Neural cell (in vitro differentiated cells): Measurements from ENCODE around the gene SLC16A10. TPM values are rescaled to one million over a fixed set of nuclear protein-coding genes. Genes with fewer than 3 reads are reported as not detected.

Source experiments
- H2AFZ ChIP-seq: fragments of 200-600, 300-800 bp; sonication (generic), shearing (Covaris generic); 2 replicates; pipeline ENCODE4 v1.6.0; 2014; ENCODE audit warnings: low read depth, mild to moderate bottlenecking, antibody characterized with exemption, low read length, moderate library complexity
- H3F3A ChIP-seq: fragments of 200-600 bp; shearing (Covaris generic); 2 replicates; pipeline ENCODE4 v1.6.1; 2016; ENCODE audit warnings: mild to moderate bottlenecking, moderate library complexity, mixed read lengths, antibody characterized with exemption, low read length; ENCODE audit not compliant: insufficient read depth, poor library complexity, severe bottlenecking
- H3K27ac ChIP-seq: fragments of 200-600, 300-800 bp; sonication (generic), shearing (Covaris generic); 2 replicates; pipeline ENCODE4 v1.5.1; 2014; ENCODE audit warnings: mild to moderate bottlenecking, low read length, moderate library complexity
- H3K27me3 ChIP-seq: fragments of 300-800, 200-600 bp; sonication (generic), shearing (Covaris generic); 2 replicates; pipeline ENCODE4 v1.6.0; 2014; ENCODE audit warnings: mild to moderate bottlenecking, low read depth, low read length, moderate library complexity; ENCODE audit not compliant: insufficient read depth
- H3K36me3 ChIP-seq: fragments of 300-800, 200-600 bp; sonication (generic), shearing (Covaris generic); 2 replicates; pipeline ENCODE4 v1.5.1; 2014; ENCODE audit warnings: mild to moderate bottlenecking, antibody characterized with exemption, low read length, moderate library complexity; ENCODE audit not compliant: insufficient read depth
- H3K4me2 ChIP-seq: fragments of 300-800, 200-600 bp; sonication (generic), shearing (Covaris generic); 2 replicates; pipeline ENCODE4 v1.6.0; 2014; ENCODE audit warnings: mild to moderate bottlenecking, low read length
- H3K4me3 ChIP-seq: fragments of 300-800, 200-600 bp; sonication (generic), shearing (Covaris generic); 2 replicates; pipeline ENCODE4 v1.5.1; 2014; ENCODE audit warnings: mild to moderate bottlenecking, low read length, moderate library complexity
- H3K79me2 ChIP-seq: fragments of 200-600 bp; shearing (Covaris generic); replicated peaks from 2 replicates; pipeline ENCODE4 v1.6.0; 2014; ENCODE audit warnings: mild to moderate bottlenecking, low read length, moderate library complexity; ENCODE audit not compliant: insufficient read depth
- H3K9ac ChIP-seq: fragments of 300-800, 200-600 bp; sonication (generic), shearing (Covaris generic); 2 replicates; pipeline ENCODE4 v1.6.1; 2016; ENCODE audit warnings: mild to moderate bottlenecking, low read length, mixed read lengths
- H3K9me2 ChIP-seq: fragments of 200-600 bp; shearing (Covaris generic); 2 replicates; pipeline ENCODE4 v1.6.1; 2016; ENCODE audit warnings: mild to moderate bottlenecking, low read length, mixed read lengths; ENCODE audit not compliant: insufficient read depth
- H3K9me3 ChIP-seq: fragments of 200-600, 300-800 bp; sonication (generic), shearing (Covaris generic); 2 replicates; pipeline ENCODE4 v1.6.1; 2016; ENCODE audit warnings: mild to moderate bottlenecking, mixed run types, low read length, moderate library complexity, mixed read lengths
- H4K20me1 ChIP-seq: fragments of 200-600 bp; shearing (Covaris generic); 2 replicates; pipeline ENCODE4 v1.6.1; 2016; ENCODE audit warnings: mild to moderate bottlenecking, mixed run types; ENCODE audit not compliant: insufficient read depth
- EP300 ChIP-seq: fragments of 450-650 bp; conservative IDR thresholded peaks from 2 replicates; pipeline ENCODE4 v1.6.1; 2014; ENCODE audit warnings: antibody characterized with exemption, mild to moderate bottlenecking, moderate library complexity; ENCODE audit not compliant: poor library complexity, severe bottlenecking
- EZH2 ChIP-seq: fragments of 200-600, 300-800 bp; shearing (Covaris generic), sonication (generic); IDR thresholded peaks from 2 replicates; pipeline ENCODE4 v1.6.1; 2014; ENCODE audit warnings: antibody characterized with exemption, low read length, borderline replicate concordance, mild to moderate bottlenecking; ENCODE audit not compliant: insufficient read depth, poor library complexity, severe bottlenecking
- MXI1 ChIP-seq: fragments of 450-650 bp; conservative IDR thresholded peaks from 2 replicates; pipeline ENCODE4 v1.6.1; 2014; ENCODE audit warnings: antibody characterized with exemption, mild to moderate bottlenecking; ENCODE audit not compliant: poor library complexity, severe bottlenecking
- POLR2AphosphoS5 ChIP-seq: IDR thresholded peaks from 2 replicates; pipeline ENCODE4 v1.6.1; 2012
- RAD21 ChIP-seq: fragments of 450-650 bp; conservative IDR thresholded peaks from 2 replicates; pipeline ENCODE4 v1.6.1; 2014; ENCODE audit warnings: antibody characterized with exemption, mild to moderate bottlenecking, moderate library complexity
- SMC3 ChIP-seq: fragments of 450-650 bp; conservative IDR thresholded peaks from 2 replicates; pipeline ENCODE4 v1.6.1; 2014; ENCODE audit warnings: antibody characterized with exemption, mild to moderate bottlenecking, moderate library complexity; ENCODE audit not compliant: poor library complexity
- TAF1 ChIP-seq: IDR thresholded peaks from 2 replicates; pipeline ENCODE4 v1.6.1; 2012; ENCODE audit warnings: low read depth
- polyA plus RNA-seq: library from polyadenylated mRNA; depleted of rRNA; stranded (reverse); fragments of >200 nt; gene quantifications from 2 replicates; pipeline ENCODE4 v1.2.3, GENCODE V29; 2014
- TF ChIP-seq, protein P1 (sequence below): IDR thresholded peaks from 2 replicates; pipeline ENCODE4 v1.6.1; 2012; ENCODE audit warnings: borderline replicate concordance
- TF ChIP-seq, protein P2 (sequence below): fragments of 450-650 bp; IDR thresholded peaks from 2 replicates; pipeline ENCODE4 v1.5.1; 2014; ENCODE audit warnings: antibody characterized with exemption, mild to moderate bottlenecking, moderate library complexity; ENCODE audit not compliant: poor library complexity, severe bottlenecking

Gene SLC16A10
- polyA plus RNA-seq, 1 donor from 2014 or later: 1.5 TPM

DNA sequence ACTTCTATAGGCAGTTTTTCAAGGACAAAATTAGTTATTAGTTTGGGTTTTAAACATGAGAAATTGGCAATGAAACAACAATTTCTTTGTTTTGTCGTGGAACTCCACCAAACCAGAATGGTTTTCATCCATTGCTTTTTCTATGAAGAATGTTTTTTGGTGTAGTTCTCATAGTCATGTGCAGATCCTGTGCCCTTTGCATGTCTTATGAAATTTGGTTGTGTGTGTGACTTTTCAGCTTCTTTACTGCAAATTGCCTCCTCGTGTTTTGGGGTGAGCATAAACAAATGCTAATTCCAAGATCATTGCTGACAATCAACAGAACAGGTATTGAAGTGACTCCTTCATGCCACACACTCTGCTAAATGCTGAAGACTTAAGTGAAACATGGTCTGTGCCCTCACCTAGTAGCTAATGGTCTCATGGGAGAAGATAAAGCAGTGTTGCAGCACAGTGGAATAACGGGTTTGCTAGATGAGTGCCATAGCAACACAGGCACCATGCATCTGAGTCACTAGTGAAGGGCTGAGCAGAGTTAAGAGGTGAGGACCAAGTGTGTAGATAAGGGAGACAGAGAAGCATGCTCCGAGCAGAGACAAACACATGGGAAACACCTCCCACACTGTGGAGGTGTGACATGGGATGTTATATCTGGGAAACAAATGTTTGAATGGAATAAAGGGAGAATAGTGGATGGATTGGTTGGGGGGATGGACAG is 120.0 kb downstream of the SLC16A10 start:
- no peaks in the 10 kb centered on the region for H3K9me2 ChIP-seq
- TF ChIP-seq RAD21: no peak
- TF ChIP-seq POLR2AphosphoS5: no peak
- TF ChIP-seq, protein P1, sequence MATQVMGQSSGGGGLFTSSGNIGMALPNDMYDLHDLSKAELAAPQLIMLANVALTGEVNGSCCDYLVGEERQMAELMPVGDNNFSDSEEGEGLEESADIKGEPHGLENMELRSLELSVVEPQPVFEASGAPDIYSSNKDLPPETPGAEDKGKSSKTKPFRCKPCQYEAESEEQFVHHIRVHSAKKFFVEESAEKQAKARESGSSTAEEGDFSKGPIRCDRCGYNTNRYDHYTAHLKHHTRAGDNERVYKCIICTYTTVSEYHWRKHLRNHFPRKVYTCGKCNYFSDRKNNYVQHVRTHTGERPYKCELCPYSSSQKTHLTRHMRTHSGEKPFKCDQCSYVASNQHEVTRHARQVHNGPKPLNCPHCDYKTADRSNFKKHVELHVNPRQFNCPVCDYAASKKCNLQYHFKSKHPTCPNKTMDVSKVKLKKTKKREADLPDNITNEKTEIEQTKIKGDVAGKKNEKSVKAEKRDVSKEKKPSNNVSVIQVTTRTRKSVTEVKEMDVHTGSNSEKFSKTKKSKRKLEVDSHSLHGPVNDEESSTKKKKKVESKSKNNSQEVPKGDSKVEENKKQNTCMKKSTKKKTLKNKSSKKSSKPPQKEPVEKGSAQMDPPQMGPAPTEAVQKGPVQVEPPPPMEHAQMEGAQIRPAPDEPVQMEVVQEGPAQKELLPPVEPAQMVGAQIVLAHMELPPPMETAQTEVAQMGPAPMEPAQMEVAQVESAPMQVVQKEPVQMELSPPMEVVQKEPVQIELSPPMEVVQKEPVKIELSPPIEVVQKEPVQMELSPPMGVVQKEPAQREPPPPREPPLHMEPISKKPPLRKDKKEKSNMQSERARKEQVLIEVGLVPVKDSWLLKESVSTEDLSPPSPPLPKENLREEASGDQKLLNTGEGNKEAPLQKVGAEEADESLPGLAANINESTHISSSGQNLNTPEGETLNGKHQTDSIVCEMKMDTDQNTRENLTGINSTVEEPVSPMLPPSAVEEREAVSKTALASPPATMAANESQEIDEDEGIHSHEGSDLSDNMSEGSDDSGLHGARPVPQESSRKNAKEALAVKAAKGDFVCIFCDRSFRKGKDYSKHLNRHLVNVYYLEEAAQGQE: no peak
- TF ChIP-seq MXI1: no peak
- TF ChIP-seq SMC3: no peak
- TF ChIP-seq EP300: no peak
- no peak for TF ChIP-seq EZH2
- no peak for TF ChIP-seq TAF1
- TF ChIP-seq, protein P2, sequence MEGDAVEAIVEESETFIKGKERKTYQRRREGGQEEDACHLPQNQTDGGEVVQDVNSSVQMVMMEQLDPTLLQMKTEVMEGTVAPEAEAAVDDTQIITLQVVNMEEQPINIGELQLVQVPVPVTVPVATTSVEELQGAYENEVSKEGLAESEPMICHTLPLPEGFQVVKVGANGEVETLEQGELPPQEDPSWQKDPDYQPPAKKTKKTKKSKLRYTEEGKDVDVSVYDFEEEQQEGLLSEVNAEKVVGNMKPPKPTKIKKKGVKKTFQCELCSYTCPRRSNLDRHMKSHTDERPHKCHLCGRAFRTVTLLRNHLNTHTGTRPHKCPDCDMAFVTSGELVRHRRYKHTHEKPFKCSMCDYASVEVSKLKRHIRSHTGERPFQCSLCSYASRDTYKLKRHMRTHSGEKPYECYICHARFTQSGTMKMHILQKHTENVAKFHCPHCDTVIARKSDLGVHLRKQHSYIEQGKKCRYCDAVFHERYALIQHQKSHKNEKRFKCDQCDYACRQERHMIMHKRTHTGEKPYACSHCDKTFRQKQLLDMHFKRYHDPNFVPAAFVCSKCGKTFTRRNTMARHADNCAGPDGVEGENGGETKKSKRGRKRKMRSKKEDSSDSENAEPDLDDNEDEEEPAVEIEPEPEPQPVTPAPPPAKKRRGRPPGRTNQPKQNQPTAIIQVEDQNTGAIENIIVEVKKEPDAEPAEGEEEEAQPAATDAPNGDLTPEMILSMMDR: no peak
- H3K9ac ChIP-seq: no peak overlapping the region

DNA sequence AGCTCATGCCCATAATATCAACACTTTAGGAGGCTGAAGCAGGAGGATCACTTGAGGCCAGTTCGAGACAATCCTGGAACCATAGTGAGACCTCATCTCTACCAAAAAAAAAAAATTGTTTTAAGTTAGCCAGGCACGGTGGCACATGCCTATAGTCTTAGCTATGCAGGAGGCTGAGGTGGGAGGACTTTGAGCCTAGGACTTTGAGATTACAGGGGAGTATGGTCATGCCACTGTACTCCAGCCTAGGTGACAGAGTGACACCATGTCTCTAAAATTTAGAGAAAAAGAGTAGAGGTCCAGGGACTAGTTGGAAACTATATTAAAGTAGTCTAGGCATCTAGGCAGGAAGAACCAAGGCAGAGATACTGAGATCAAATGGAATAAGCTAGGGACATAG is 121.6 kb downstream of the SLC16A10 start:
- no peak overlapping the region for H2AFZ ChIP-seq
- H3K27ac ChIP-seq: no peak overlapping the region
- no peaks in the 10 kb centered on the region for H3K36me3 ChIP-seq
- H3K9ac ChIP-seq: no peak overlapping the region
- no peaks in the 10 kb centered on the region for H4K20me1 ChIP-seq
- H3K9me3 ChIP-seq: no peaks in the 10 kb centered on the region
- no peak for TF ChIP-seq EP300
- no peak for TF ChIP-seq SMC3
- TF ChIP-seq EZH2: no peak
- TF ChIP-seq, protein P2: no peak
- no peak for TF ChIP-seq TAF1
- TF ChIP-seq, protein P1: no peak
- TF ChIP-seq MXI1: no peak
- TF ChIP-seq RAD21: no peak
- no peak for TF ChIP-seq POLR2AphosphoS5
- no peaks in the 10 kb centered on the region for H3K27me3 ChIP-seq
- no peaks in the 10 kb centered on the region for H3F3A ChIP-seq
- no peak overlapping the region for H3K4me2 ChIP-seq
- H3K79me2 ChIP-seq: no peaks in the 10 kb centered on the region
- no peak overlapping the region for H3K4me3 ChIP-seq
- no peaks in the 10 kb centered on the region for H3K9me2 ChIP-seq

More for the DNA sequence above, 120.0 kb downstream of the SLC16A10 start:
- Histone ChIP-seq H3K4me3 (no peak overlapping the region), H3K36me3 (no peaks in the 10 kb centered on the region), H3K4me2 (no peak overlapping the region), H2AFZ (no peak overlapping the region), H3K27me3 (no peaks in the 10 kb centered on the region), H3K27ac (no peak overlapping the region), H3F3A (no peaks in the 10 kb centered on the region), H4K20me1 (no peaks in the 10 kb centered on the region), H3K9me3 (no peaks in the 10 kb centered on the region), H3K79me2 (no peaks in the 10 kb centered on the region)
